Lower leg skin (tissue), 3 donors: ENCODE measurements around the gene TRPM2.

ENCODE experiments used
- CTCF ChIP-seq, 3 donors: fragments of 450-650 bp; IDR thresholded peaks; one replicate each; pipeline ENCODE4 v1.5.1; 2016; ENCODE audit warnings: antibody characterized with exemption in 3 of 3, mild to moderate bottlenecking in 3 of 3, moderate library complexity in 2 of 3
- POLR2A ChIP-seq, 2 donors: fragments of 450-650 bp; IDR thresholded peaks; one replicate each; pipeline ENCODE4 v1.6.1; 2016 to 2017; ENCODE audit warnings: antibody characterized with exemption in 2 of 2, mild to moderate bottlenecking in 1 of 2, moderate library complexity in 1 of 2

GRCh38 chr21:44420416-44421205 lies 67.2 kb downstream of the TRPM2 start:
- no peak for TF ChIP-seq CTCF (IDR thresholded peaks at IDR 0.05)
- no peak for TF ChIP-seq POLR2A (IDR thresholded peaks at IDR 0.05)
